NAMALWA (cell line): ENCODE measurements around the gene ARHGAP36.

ENCODE experiments used
- DNase-seq: peaks from one replicate; pipeline ENCODE4 v3.0.0-alpha.2; 2015; ENCODE audit warnings: low spot score

The ARHGAP36 gene

GRCh38 chrX:131068945-131069719, 11.0 kb downstream of the ARHGAP36 start:
- DNase-seq = peak; percentile 2

- DNase-seq = no peak
Observed at GRCh38 chrX:131072871-131073571, 14.9 kb downstream of the ARHGAP36 start.

GRCh38 chrX:131073607-131074006, 15.5 kb downstream of the ARHGAP36 start:
- no peak for DNase-seq

GRCh38 chrX:131081772-131082740, 23.9 kb downstream of the ARHGAP36 start:
- no peak for DNase-seq

- DNase-seq = no peak
Observed at GRCh38 chrX:131083510-131084142, 25.5 kb downstream of the ARHGAP36 start.

GRCh38 chrX:131084145-131084544, 26.0 kb downstream of the ARHGAP36 start:
- no peak for DNase-seq

- no peak for DNase-seq
Observed at GRCh38 chrX:131136776-131137175, 78.6 kb downstream of the ARHGAP36 start.

- no peak for DNase-seq
Observed at GRCh38 chrX:131139072-131139471, 80.9 kb downstream of the ARHGAP36 start.
